ENCODE data around the gene SPDYE16. TPM values are rescaled to one million over a fixed set of nuclear protein-coding genes. Genes with fewer than 3 reads are reported as not detected.
"Not testable (repeated sequence)": the region's sequence is repeated elsewhere in the genome, so short reads cannot be mapped to it uniquely, and the experiment has no call there.

The SPDYE16 gene
- total and polyA plus RNA-seq, 2 experiments from 2014 or later, result 0.55 TPM; not detected in 1

DNA sequence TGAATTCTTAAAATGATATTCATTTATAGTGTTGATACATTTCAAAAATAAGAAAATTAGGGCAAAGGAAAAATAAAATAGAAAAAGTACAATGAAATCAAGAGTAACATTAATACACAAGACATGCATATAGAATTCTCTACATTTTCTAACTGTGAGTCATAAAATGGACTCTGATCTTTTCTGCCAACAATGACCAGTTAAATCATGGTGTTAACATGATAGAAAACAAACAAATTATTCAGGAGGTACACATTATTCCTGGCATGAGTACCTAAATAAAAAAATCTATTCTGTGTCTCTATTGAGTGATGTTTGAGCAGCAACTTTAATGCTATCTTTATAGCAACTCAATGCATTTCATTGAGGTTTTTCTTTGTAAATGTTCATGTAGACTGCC, 25.6 kb upstream of the SPDYE16 start:
- peaks cover 42% of the 10 kb centered on the region for H3K79me2 ChIP-seq (replicated peaks; ENCODE audit: insufficient read depth)
- H2AFZ ChIP-seq, H3K27ac Mint-ChIP-seq: not testable (repeated sequence)

DNA sequence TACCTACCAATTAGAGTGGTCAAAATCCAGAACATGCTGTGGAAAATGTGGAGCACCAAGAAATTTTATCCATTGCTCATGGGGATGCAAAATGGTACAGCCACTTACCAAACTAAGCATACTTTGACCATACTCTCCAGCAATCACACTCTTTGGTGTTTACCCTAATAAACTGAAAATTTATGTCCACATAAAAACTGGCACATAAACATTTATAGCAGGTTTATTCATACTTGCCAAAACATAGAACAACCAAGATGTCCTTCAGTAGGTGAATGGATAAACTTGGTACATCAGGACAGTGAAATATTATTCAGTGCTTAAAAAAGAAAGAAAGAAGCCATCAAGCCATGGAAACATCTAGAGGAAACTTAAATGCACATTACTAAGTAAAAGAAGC, 24.7 kb upstream of the SPDYE16 start:
- not testable (repeated sequence) for H3K4me3 Mint-ChIP-seq; H2AFZ ChIP-seq; H3K27me3 ChIP-seq (ENCODE audit: insufficient read depth); H3K27ac ChIP-seq (ENCODE audit: low read depth); H3K27me3 Mint-ChIP-seq (ENCODE audit: insufficient read depth, low read depth, poor library complexity); H3K9me2 ChIP-seq (ENCODE audit: insufficient read depth); H3K27ac Mint-ChIP-seq; H4K20me1 ChIP-seq (replicated peaks; ENCODE audit: insufficient read depth); H3K36me3 ChIP-seq (ENCODE audit: insufficient read depth); H3K4me1 Mint-ChIP-seq; H3F3A ChIP-seq (replicated peaks; ENCODE audit: low read depth); H3K4me1 ChIP-seq (ENCODE audit: insufficient read depth); DNase-seq (ENCODE audit: low spot score); H3K4me2 ChIP-seq; ATAC-seq; H3K4me3 ChIP-seq
- H3K79me2 ChIP-seq (replicated peaks; ENCODE audit: insufficient read depth), result peaks cover 50% of the 10 kb centered on the region
- H3K36me3 Mint-ChIP-seq (ENCODE audit: low read depth), result peaks cover 46% of the 10 kb centered on the region
- peaks cover 33% of the 10 kb centered on the region for H3K9me3 Mint-ChIP-seq

More for the DNA sequence above, 25.6 kb upstream of the SPDYE16 start:
- H3K27ac ChIP-seq (ENCODE audit: low read depth); H3K27me3 ChIP-seq (ENCODE audit: insufficient read depth); H3K4me1 ChIP-seq (ENCODE audit: insufficient read depth); H3K36me3 ChIP-seq (ENCODE audit: insufficient read depth); H3K4me1 Mint-ChIP-seq; H3K9me2 ChIP-seq (ENCODE audit: insufficient read depth); H3K4me3 Mint-ChIP-seq; ATAC-seq; H4K20me1 ChIP-seq (replicated peaks; ENCODE audit: insufficient read depth); DNase-seq (ENCODE audit: low spot score); H3K4me2 ChIP-seq; H3K4me3 ChIP-seq; H3F3A ChIP-seq (replicated peaks; ENCODE audit: low read depth); H3K27me3 Mint-ChIP-seq (ENCODE audit: insufficient read depth, low read depth, poor library complexity): not testable (repeated sequence)
- Mint-ChIP-seq H3K36me3 (ENCODE audit: low read depth) (peaks cover 44% of the 10 kb centered on the region), H3K9me3 (peaks cover 32% of the 10 kb centered on the region)

DNA sequence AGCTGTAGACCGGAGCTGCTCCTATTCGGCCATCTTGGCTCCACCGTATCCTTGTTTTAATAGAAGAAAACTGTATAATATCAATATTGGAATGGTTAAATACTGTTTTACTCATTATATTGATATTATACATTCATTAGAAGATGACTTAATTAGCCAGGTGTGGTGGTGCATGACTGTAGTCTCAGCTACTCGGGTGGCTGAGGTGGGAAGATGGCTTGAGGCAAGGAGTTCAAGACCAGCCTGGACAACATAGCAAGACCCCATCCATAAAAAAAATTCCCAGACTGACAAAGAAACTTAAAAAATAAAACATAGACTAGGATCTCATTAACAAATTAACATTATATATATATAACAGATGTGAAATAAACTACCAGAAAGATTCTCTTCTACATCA, 24.2 kb upstream of the SPDYE16 start:
- not testable (repeated sequence) for H3K9me2 ChIP-seq (ENCODE audit: insufficient read depth); H3K27me3 Mint-ChIP-seq (ENCODE audit: insufficient read depth, low read depth, poor library complexity); H3F3A ChIP-seq (replicated peaks; ENCODE audit: low read depth); DNase-seq (ENCODE audit: low spot score); H3K27ac Mint-ChIP-seq; H2AFZ ChIP-seq; H3K4me3 Mint-ChIP-seq; H3K4me2 ChIP-seq; H3K4me3 ChIP-seq; H4K20me1 ChIP-seq (replicated peaks; ENCODE audit: insufficient read depth); H3K27ac ChIP-seq (ENCODE audit: low read depth); H3K4me1 ChIP-seq (ENCODE audit: insufficient read depth); H3K36me3 ChIP-seq (ENCODE audit: insufficient read depth); H3K4me1 Mint-ChIP-seq; ATAC-seq; H3K27me3 ChIP-seq (ENCODE audit: insufficient read depth)
- peaks cover 34% of the 10 kb centered on the region for H3K9me3 Mint-ChIP-seq
- peaks cover 54% of the 10 kb centered on the region for H3K79me2 ChIP-seq (replicated peaks; ENCODE audit: insufficient read depth)
- H3K36me3 Mint-ChIP-seq (ENCODE audit: low read depth), result peaks cover 49% of the 10 kb centered on the region

GRCh38 chr7:76565001-76565400, 21.9 kb upstream of the SPDYE16 start:
- not testable (repeated sequence) for H3K4me1 Mint-ChIP-seq; H3K27me3 ChIP-seq (ENCODE audit: insufficient read depth); H3K4me2 ChIP-seq; H3K27ac ChIP-seq (ENCODE audit: low read depth); H4K20me1 ChIP-seq (replicated peaks; ENCODE audit: insufficient read depth); DNase-seq (ENCODE audit: low spot score); ATAC-seq; H3K27me3 Mint-ChIP-seq (ENCODE audit: insufficient read depth, low read depth, poor library complexity); H2AFZ ChIP-seq; H3F3A ChIP-seq (replicated peaks; ENCODE audit: low read depth); H3K9me2 ChIP-seq (ENCODE audit: insufficient read depth); H3K27ac Mint-ChIP-seq; H3K36me3 ChIP-seq (ENCODE audit: insufficient read depth); H3K4me3 Mint-ChIP-seq; H3K4me1 ChIP-seq (ENCODE audit: insufficient read depth); H3K4me3 ChIP-seq
- H3K79me2 ChIP-seq (replicated peaks; ENCODE audit: insufficient read depth), result peaks cover 74% of the 10 kb centered on the region
- H3K9me3 Mint-ChIP-seq, result peaks cover 38% of the 10 kb centered on the region
- H3K36me3 Mint-ChIP-seq (ENCODE audit: low read depth), result peaks cover 58% of the 10 kb centered on the region

DNA sequence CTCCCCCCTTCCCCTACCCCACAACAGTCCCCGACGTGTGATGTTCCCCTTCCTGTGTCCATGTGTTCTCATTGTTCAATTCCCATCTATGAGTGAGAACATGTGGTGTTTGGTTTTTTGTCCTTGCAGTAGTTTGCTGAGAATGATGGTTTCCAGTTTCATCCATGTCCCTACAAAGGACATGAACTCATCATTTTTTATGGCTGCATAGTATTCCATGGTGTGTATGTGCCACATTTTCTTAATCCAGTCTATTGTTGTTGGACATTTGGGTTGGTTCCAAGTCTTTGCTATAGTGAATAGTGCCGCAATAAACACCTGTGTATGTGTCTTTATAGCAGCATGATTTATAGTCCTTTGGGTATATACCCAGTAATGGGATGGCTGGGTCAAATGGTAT, 18.2 kb upstream of the SPDYE16 start:
- not testable (repeated sequence) for H3K27me3 Mint-ChIP-seq (ENCODE audit: insufficient read depth, low read depth, poor library complexity); H3K4me3 ChIP-seq; H3K27me3 ChIP-seq (ENCODE audit: insufficient read depth); H3K27ac Mint-ChIP-seq; H3K27ac ChIP-seq (ENCODE audit: low read depth); H3K36me3 ChIP-seq (ENCODE audit: insufficient read depth); H3K4me3 Mint-ChIP-seq; ATAC-seq; H3K4me1 Mint-ChIP-seq; H2AFZ ChIP-seq; DNase-seq (ENCODE audit: low spot score); H4K20me1 ChIP-seq (replicated peaks; ENCODE audit: insufficient read depth); H3K4me1 ChIP-seq (ENCODE audit: insufficient read depth); H3K9me2 ChIP-seq (ENCODE audit: insufficient read depth); H3K4me2 ChIP-seq; H3F3A ChIP-seq (replicated peaks; ENCODE audit: low read depth)
- H3K79me2 ChIP-seq (replicated peaks; ENCODE audit: insufficient read depth), result peaks cover 62% of the 10 kb centered on the region
- Mint-ChIP-seq H3K9me3 (peaks cover 23% of the 10 kb centered on the region), H3K36me3 (ENCODE audit: low read depth) (peaks cover 47% of the 10 kb centered on the region)

DNA sequence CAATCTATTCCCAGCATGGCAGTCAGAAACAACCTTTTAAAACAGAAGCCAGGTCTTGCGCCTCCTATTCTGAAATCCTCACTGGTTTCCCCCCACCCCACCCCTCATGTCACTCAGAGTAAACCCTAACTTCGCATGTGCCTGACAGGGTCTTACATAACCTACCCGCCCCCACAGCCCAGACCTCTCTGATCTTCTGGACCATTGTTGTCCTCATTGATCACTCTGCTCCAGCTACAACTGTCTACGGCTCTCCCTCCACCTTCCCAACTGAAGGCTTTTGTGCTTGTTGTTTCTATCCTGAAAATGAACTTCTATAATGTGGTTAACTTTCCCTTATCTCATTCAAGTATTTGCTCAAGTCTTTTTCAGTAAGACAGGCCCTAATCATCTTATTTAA, 17.1 kb upstream of the SPDYE16 start:
- not testable (repeated sequence) for DNase-seq (ENCODE audit: low spot score); H3K27ac ChIP-seq (ENCODE audit: low read depth); H3K4me1 Mint-ChIP-seq; ATAC-seq; H3K4me3 ChIP-seq; H3K36me3 ChIP-seq (ENCODE audit: insufficient read depth); H4K20me1 ChIP-seq (replicated peaks; ENCODE audit: insufficient read depth); H3K27me3 Mint-ChIP-seq (ENCODE audit: insufficient read depth, low read depth, poor library complexity); H3K4me2 ChIP-seq; H3K4me1 ChIP-seq (ENCODE audit: insufficient read depth); H3K27ac Mint-ChIP-seq; H2AFZ ChIP-seq; H3K4me3 Mint-ChIP-seq; H3K9me2 ChIP-seq (ENCODE audit: insufficient read depth); H3K27me3 ChIP-seq (ENCODE audit: insufficient read depth); H3F3A ChIP-seq (replicated peaks; ENCODE audit: low read depth)
- peaks cover 39% of the 10 kb centered on the region; the same call in 2 of the 3 replicates for H3K36me3 Mint-ChIP-seq (ENCODE audit: low read depth)
- peaks cover 60% of the 10 kb centered on the region for H3K79me2 ChIP-seq (replicated peaks; ENCODE audit: insufficient read depth)
- peaks cover 13% of the 10 kb centered on the region; the same call in 2 of the 3 replicates for H3K9me3 Mint-ChIP-seq

GRCh38 chr7:76559685-76560084, 16.6 kb upstream of the SPDYE16 start:
- H3K27ac Mint-ChIP-seq; H3K27me3 Mint-ChIP-seq (ENCODE audit: insufficient read depth, low read depth, poor library complexity); H3K4me3 Mint-ChIP-seq: not testable (repeated sequence)

More at GRCh38 chr7:76559685-76560084, 16.6 kb upstream of the SPDYE16 start:
- not testable (repeated sequence) for ATAC-seq; DNase-seq (ENCODE audit: low spot score); H3K9me2 ChIP-seq (ENCODE audit: insufficient read depth); H3K4me2 ChIP-seq; H2AFZ ChIP-seq; H3K27me3 ChIP-seq (ENCODE audit: insufficient read depth); H3F3A ChIP-seq (replicated peaks; ENCODE audit: low read depth); H3K4me1 Mint-ChIP-seq; H3K4me1 ChIP-seq (ENCODE audit: insufficient read depth); H3K36me3 ChIP-seq (ENCODE audit: insufficient read depth); H3K4me3 ChIP-seq; H3K27ac ChIP-seq (ENCODE audit: low read depth); H4K20me1 ChIP-seq (replicated peaks; ENCODE audit: insufficient read depth)
- peaks cover 55% of the 10 kb centered on the region for H3K79me2 ChIP-seq (replicated peaks; ENCODE audit: insufficient read depth)
- H3K36me3 Mint-ChIP-seq (ENCODE audit: low read depth), result peaks cover 42% of the 10 kb centered on the region; the same call in 2 of the 3 replicates
- H3K9me3 Mint-ChIP-seq, result peaks cover 13% of the 10 kb centered on the region; the same call in 2 of the 3 replicates

All from GM23338 (cell line).